HG03196 (cell line): ENCODE data around the gene CLDN22.

ENCODE experiments used
- ATAC-seq: cut with Tn5 transposase; IDR thresholded peaks from one replicate; pipeline ENCODE4 v1.9.1; 2021; ENCODE audit not compliant: unreplicated experiment

CLDN22 gene

DNA sequence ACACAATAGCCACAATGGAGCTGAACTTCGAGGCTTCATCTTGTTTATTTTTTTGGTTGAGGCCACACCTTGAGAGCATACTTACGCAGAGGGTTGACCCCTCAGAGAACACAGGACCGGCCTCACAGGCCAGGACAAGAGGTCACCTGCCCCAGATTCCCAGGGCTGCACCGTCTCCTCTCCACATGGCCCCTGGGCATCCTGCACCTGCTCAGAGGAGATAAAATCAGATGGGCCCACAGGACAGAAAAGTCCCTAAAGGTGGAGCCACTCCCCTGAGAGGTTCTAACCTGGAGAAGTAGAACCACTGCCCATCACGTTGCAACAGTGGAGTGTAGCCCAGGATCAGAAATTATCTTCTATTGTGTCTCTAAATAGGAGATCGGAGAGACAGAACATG is 3.2 kb upstream of the CLDN22 start:
- no peak for ATAC-seq

DNA sequence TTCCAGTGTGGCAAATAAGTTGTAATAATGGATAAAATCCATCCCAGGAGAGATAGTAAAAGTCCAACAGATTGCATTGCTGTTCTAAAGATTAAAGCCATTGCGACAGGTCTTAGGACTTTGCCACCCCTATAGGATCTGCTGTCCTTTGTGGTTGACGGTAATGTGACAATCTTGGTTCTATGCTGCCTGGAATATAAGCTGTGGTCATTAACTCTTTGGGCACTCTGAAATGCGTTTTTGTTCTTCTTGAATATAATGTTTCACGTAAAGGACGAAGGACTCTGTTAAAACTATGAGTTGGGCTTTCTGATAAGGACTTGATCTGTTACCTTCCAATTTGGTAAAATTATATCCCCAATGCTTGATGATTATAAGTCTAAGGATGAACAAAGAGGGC is 2.2 kb upstream of the CLDN22 start, which contains the start of gene CLDN24:
CLDN24 (minus strand) TSS at position 101 of the 400 bp plus-strand sequence; CDS start at position 101, 0 bp downstream.
- ATAC-seq = no peak

GRCh38 chr4:183321516-183321915 is 1.4 kb upstream of the CLDN22 start:
- no peak for ATAC-seq

DNA sequence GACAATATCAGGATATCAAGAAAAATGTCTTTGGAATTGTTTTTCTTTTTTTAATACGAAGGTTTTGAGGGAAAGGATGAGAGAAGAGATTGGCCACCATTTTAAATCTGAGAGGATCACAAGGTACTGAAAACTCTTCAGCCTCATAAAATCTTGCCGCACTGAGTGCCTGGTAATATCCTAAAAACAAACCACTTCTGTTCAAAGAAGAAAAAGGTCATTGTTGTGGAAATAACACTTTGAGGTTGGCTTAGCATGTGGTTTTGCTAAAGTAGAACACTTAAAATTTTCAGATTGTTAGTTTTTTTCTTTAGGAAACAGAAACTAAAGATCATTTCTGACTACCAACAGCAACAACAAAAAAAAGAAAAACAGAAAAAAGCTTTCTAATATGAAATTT is 1.0 kb upstream of the CLDN22 start:
- ATAC-seq = peak; percentile 69

GRCh38 chr4:183318656-183319055 is 1.4 kb downstream of the CLDN22 start:
- ATAC-seq = no peak

- no peak for ATAC-seq
Measured at GRCh38 chr4:183314806-183315205, 5.3 kb downstream of the CLDN22 start.

GRCh38 chr4:183314336-183314735 is 5.7 kb downstream of the CLDN22 start:
- ATAC-seq = no peak

DNA sequence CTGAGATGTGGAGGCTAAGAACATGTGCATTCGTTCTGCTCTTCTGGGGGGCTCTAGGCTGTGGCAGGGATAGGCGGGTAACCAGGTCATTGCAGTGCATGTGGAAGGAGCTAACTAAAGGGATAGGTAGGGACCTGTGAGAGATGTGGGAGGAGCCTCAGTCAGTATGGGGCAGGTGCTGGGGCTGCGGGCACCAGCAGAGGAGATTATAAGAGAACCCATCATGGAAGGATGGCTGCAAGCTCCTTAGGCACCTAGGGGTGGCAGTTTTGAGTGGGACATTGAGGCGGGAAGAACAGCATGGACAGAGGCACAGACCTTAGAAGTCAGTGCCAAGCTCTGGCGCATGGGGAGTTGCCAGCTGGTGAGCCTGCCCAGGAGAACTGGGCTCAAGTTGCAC is 7.2 kb downstream of the CLDN22 start:
- no peak for ATAC-seq

- ATAC-seq = no peak
Measured at GRCh38 chr4:183306811-183307210, 13.3 kb downstream of the CLDN22 start.

GRCh38 chr4:183304538-183304937 is 15.5 kb downstream of the CLDN22 start:
- ATAC-seq = no peak

- no peak for ATAC-seq
Measured at GRCh38 chr4:183304067-183304466, 16.0 kb downstream of the CLDN22 start.

GRCh38 chr4:183303301-183303700 is 16.8 kb downstream of the CLDN22 start:
- no peak for ATAC-seq

- ATAC-seq = no peak
Measured at GRCh38 chr4:183300655-183301054, 19.4 kb downstream of the CLDN22 start.

GRCh38 chr4:183300070-183300469 is 20.0 kb downstream of the CLDN22 start:
- no peak for ATAC-seq

DNA sequence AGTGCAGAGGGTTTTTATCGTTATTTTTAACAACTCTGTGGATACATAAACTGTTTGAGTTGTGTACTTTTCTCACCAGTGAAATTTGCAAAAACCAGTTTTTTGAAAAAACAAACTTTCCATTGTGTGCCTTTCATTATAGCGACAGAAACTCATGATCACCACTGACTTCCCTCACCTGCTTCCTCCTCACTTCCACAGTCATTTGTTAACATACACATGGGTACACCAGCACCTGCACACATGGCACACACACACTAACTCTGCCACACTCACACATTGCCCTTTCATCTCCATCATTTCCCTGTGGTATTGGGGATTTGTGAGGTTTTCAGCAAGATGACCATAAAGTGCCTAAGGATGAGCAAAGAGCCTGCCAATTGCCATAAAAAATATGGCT is 20.6 kb downstream of the CLDN22 start:
- no peak for ATAC-seq

DNA sequence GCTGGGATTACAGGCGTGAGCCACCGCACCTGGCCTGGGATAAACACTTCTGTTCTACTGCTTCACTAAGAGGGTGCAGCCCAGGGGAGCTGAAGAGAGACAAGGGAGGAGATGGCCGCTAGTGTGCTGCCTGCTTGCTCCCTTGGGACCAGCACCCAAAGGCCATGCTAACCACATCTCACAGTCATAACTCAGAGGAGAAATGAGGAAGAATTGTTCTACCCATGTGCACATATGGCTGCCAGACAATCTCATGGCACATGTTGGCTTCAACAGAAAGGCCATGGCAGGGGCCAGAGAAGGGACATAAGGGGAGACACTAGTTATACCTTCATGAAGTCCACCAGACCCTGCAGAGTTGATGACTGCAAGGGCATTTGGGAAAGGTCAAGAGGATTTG is 22.4 kb downstream of the CLDN22 start:
- ATAC-seq = peak; percentile 86

DNA sequence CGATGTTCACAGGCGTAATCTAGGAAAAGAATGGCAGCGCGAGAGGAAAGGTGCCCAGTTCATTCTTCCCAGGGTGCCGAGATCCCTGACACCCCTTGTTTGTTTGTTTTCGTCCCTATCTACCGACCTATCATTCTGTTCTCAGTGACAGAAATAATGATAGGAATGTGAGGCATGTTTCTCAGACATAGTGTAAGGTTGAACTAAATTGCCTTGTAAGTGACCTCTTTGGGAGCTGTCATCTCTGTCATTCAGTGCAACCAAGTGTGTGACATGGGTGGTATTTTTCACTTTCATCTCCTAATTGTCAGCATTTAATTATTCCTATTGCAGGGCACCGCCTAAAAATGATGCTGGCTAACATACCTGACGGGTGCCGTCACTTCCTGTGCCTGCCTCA is 24.4 kb downstream of the CLDN22 start:
- ATAC-seq = no peak

- ATAC-seq = no peak
Measured at GRCh38 chr4:183291070-183291469, 29.0 kb downstream of the CLDN22 start.

- no peak for ATAC-seq
Measured at GRCh38 chr4:183289688-183290087, 30.4 kb downstream of the CLDN22 start.

DNA sequence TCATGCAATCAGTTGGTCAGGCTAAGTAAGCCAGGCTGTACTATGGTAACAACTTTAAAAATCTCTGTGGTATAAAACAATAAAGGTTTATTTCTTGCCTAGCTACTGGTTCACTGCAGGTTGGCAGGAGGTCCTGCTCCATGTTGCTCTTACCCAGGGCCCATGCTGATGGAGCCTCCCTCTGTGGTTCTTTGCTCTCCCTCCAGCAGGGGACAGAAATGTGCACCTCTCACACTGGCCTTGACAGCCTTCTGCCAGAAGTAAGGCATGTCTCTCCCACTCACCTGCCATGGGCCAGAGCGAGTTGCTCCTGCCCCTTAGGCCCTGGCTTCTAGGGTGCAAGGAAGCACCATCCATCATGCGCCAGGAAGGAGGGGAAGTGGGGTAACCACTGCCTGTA is 31.1 kb downstream of the CLDN22 start:
- ATAC-seq = no peak

DNA sequence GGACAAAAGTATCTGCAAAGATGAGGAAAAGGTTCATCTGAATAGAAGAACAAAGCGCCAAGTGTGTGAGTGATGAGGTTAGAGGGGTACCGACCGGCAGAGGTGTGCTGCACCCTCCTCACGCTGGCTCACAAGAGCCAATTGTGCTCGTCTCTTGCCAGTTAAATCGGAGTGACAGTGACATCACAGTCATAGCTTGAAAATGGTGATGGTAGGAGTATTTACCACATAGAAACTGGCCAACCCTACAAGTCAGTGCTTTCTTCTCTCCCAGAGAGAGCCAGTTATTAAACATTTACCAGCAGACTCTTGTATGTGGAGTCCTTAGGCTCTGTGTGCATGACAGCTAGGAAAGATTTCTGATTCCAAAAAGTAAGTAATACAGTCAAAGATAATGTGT is 32.4 kb downstream of the CLDN22 start:
- peak; percentile 86 for ATAC-seq

GRCh38 chr4:183287309-183287659 is 32.8 kb downstream of the CLDN22 start:
- ATAC-seq = peak; percentile 79

- ATAC-seq = peak; percentile 28
Measured at GRCh38 chr4:183286590-183287308, 33.3 kb downstream of the CLDN22 start.
